GM12878 (cell line): ENCODE measurements around the gene PREX1. TPM values are rescaled to one million over a fixed set of nuclear protein-coding genes. Genes with fewer than 3 reads are reported as not detected.

Experiments used
- ATAC-seq: fragments of 200-7000 bp; cut with Tn5 transposase; 3 replicates; pipeline ENCODE4 v1.9.1; 2020; ENCODE audit warnings: mild to moderate bottlenecking, moderate library complexity
- BruUV-seq: library from RNA; stranded (reverse); fragments of 400-500 nt; replicated peaks from 2 replicates; lab custom pipeline; 2021; lab: Mats Ljungman, UMichigan
- CTCF ChIA-PET: fragments of 300-600 bp; sonication (Branson Sonifier 250); formaldehyde crosslinking; extraction: SDS; loops from one replicate; lab custom pipeline; 2021; ENCODE audit warnings: inconsistent platforms; lab: Yijun Ruan, JAX
- POLR2A ChIA-PET: fragments of 350-600 bp; formaldehyde crosslinking; extraction: SDS; loops from one replicate; lab custom pipeline; 2021; ENCODE audit warnings: inconsistent platforms; lab: Charles Lee
- RAD21 ChIA-PET: fragments of 300-600 bp; sonication (Branson Sonifier 250); formaldehyde crosslinking; loops from one replicate; lab custom pipeline; 2023; ENCODE audit warnings: antibody characterized with exemption; ENCODE audit not compliant: unreplicated experiment; lab: Charles Lee
- SMC1A ChIA-PET: fragments of 300-600 bp; sonication (Branson Sonifier 250); formaldehyde crosslinking; loops from one replicate; lab custom pipeline; 2023; ENCODE audit not compliant: unreplicated experiment, uncharacterized antibody; lab: Charles Lee
- DNase-seq: peaks from one replicate; pipeline ENCODE4 v3.0.0-alpha.2; 2011; ENCODE audit warnings: low read depth, low spot score
- FAIRE-seq: peaks from 3 replicates; lab custom pipeline; 2011; peaks lifted over from hg19 to GRCh38; lab: Jason Lieb, UNC
- H2AFZ ChIP-seq: 2 replicates; pipeline ENCODE4 v1.6.0; 2011; ENCODE audit warnings: low read depth, low read length, control low read depth; ENCODE audit not compliant: control insufficient read depth
- H3K27ac ChIP-seq: 2 replicates; pipeline ENCODE4 v1.5.1; 2011; ENCODE audit warnings: control low read depth; ENCODE audit not compliant: control insufficient read depth, insufficient read depth
- H3K27me3 ChIP-seq, 2 experiments: replicated peaks in 1 of 2; 2 replicates each; pipeline versions ENCODE4 v1.6.0 to v1.6.1; 2011; ENCODE audit warnings: low read length in 1 of 2; ENCODE audit not compliant: control insufficient read depth in 2 of 2, insufficient read depth in 2 of 2
- H3K36me3 ChIP-seq, 2 experiments: 2 replicates each; pipeline ENCODE4 v1.5.1; 2011; ENCODE audit warnings: low read length in 1 of 2; ENCODE audit not compliant: control insufficient read depth in 2 of 2, insufficient read depth in 2 of 2
- H3K4me1 ChIP-seq: 2 replicates; pipeline ENCODE4 v1.6.1; 2011; ENCODE audit warnings: mild to moderate bottlenecking, low read length, moderate library complexity, mixed read lengths; ENCODE audit not compliant: control insufficient read depth, insufficient read depth
- H3K4me2 ChIP-seq: 2 replicates; pipeline ENCODE4 v1.6.0; 2011; ENCODE audit warnings: control low read depth; ENCODE audit not compliant: control insufficient read depth, insufficient read depth
- H3K4me3 ChIP-seq: fragments of 200-600 bp; sonication (generic); 2 replicates; pipeline ENCODE4 v1.5.1; 2016
- H3K79me2 ChIP-seq: 2 replicates; pipeline ENCODE4 v1.6.0; 2011; ENCODE audit warnings: low read length; ENCODE audit not compliant: control insufficient read depth, insufficient read depth
- H3K9ac ChIP-seq: 2 replicates; pipeline ENCODE4 v1.8.0; 2011; ENCODE audit warnings: low read length, control low read depth, mixed read lengths; ENCODE audit not compliant: control insufficient read depth, insufficient read depth
- H3K9me3 ChIP-seq: replicated peaks from 3 replicates; pipeline ENCODE4 v1.5.1; 2011; ENCODE audit warnings: mild to moderate bottlenecking, low read length; ENCODE audit not compliant: control insufficient read depth, insufficient read depth
- H4K20me1 ChIP-seq: 2 replicates; pipeline ENCODE4 v1.6.0; 2011; ENCODE audit not compliant: control insufficient read depth, insufficient read depth
- BHLHE40 ChIP-seq, 2 experiments: fragments of 450-650 bp in 1 of 2; IDR thresholded peaks; 2 replicates each; pipeline ENCODE4 v1.6.1; 2011 to 2017; ENCODE audit warnings: low read depth in 2 of 2, borderline replicate concordance in 1 of 2, improper control_type of control experiment in 1 of 2, low read length in 1 of 2, mild to moderate bottlenecking in 1 of 2
- CHD2 ChIP-seq: IDR thresholded peaks from 2 replicates; pipeline ENCODE4 v1.6.1; 2011; ENCODE audit warnings: low read depth, low read length, improper control_type of control experiment, borderline replicate concordance
- PKNOX1 ChIP-seq: fragments of 450-650 bp; IDR thresholded peaks from 2 replicates; pipeline ENCODE4 v1.6.1; 2016; ENCODE audit warnings: mild to moderate bottlenecking
- POLR2A ChIP-seq: IDR thresholded peaks from 2 replicates; pipeline ENCODE4 v1.6.1; 2011; ENCODE audit warnings: low read depth, mild to moderate bottlenecking, low read length
- RCOR1 ChIP-seq: conservative IDR thresholded peaks from 2 replicates; pipeline ENCODE4 v1.6.1; 2012; ENCODE audit warnings: low read depth, low read length, improper control_type of control experiment
- REST ChIP-seq: IDR thresholded peaks from 2 replicates; pipeline ENCODE4 v1.6.1; 2012; ENCODE audit warnings: mild to moderate bottlenecking, low read depth, low read length
- SREBF2 ChIP-seq: IDR thresholded peaks from 2 replicates; pipeline ENCODE4 v1.6.1; 2012; ENCODE audit warnings: mild to moderate bottlenecking, low read length
- YY1 ChIP-seq: IDR thresholded peaks from 2 replicates; pipeline ENCODE4 v1.6.1; 2011; ENCODE audit warnings: low read depth, mild to moderate bottlenecking, low read length
- WGBS: methylation state at CpG from one replicate; pipeline ENCODE4 v1.1.6; 2016; ENCODE audit warnings: low lambda C conversion rate; ENCODE audit not compliant: insufficient replicate concordance, insufficient coverage; ENCODE audit errors: missing lambda C conversion rate; 5-methylcytosine and 5-hydroxymethylcytosine counted together
- in situ Hi-C: fragments of 300-500 bp; cut with MboI; formaldehyde crosslinking; loops from 9 replicates; pipeline ENCODE4 v1.14.3; 2018; ENCODE audit warnings: mixed read lengths
- intact Hi-C: fragments of 100-400 bp; cut with micrococcal nuclease; formaldehyde crosslinking; loops from one replicate; pipeline ENCODE4 v1.14.2; 2022; ENCODE audit not compliant: unreplicated experiment
- polyA plus RNA-seq, 11 experiments: library from polyadenylated mRNA; depleted of rRNA in 4 of 11; unstranded in 6 of 11; stranded (reverse) in 5 of 11; fragments of >200 nt; fragmentation: Nextera tagmentation in 4 of 11; fragmentation: Illumina TruSeq in 1 of 11; extraction: Ambion mirVana in 4 of 11; extraction: Trizol in 1 of 11; gene quantifications; 1 replicate in 1 of 11; 2 replicates in 10 of 11; pipeline versions ENCODE4 v1.2.1 to v1.2.3, GENCODE V29; 2011 to 2016; ENCODE audit warnings: inconsistent platforms in 2 of 11, missing spikeins in 2 of 11, low read depth in 1 of 11
- total RNA-seq, 4 experiments: library from RNA; depleted of rRNA in 3 of 4; stranded (reverse); fragments of >200 nt in 3 of 4; fragmentation: Illumina TruSeq in 1 of 4; extraction: Trizol in 1 of 4; gene quantifications; 2 replicates each; pipeline versions ENCODE4 v1.2.1 to v1.2.3, GENCODE V29; 2013 to 2021

The PREX1 gene
- total and polyA plus RNA-seq, 10 of the 15 experiments (the other 5 are each of a cell fraction or from before 2014, with no cell fraction given) = 2.6 to 114 (median 38.9) TPM

GRCh38 chr20:48651271-48651670 lies 176.5 kb downstream of the PREX1 start:
- no peak for FAIRE-seq
- DNase-seq = no peak
- H3K36me3 ChIP-seq = peaks cover 60 to 62% of the 10 kb centered on the region in 2 experiments
- H3K4me2 ChIP-seq = no peak overlapping the region
- whole genome bisulfite sequencing = 91% methylated on average over 14 of the region's 14 CpGs
- no peaks in the 10 kb centered on the region for H3K27me3 ChIP-seq
- no peaks in the 10 kb centered on the region for H3K4me1 ChIP-seq
- TF ChIP-seq YY1 (no peak), BHLHE40 (IDR thresholded peaks at IDR 0.05; ENCODE audit: borderline replicate concordance in 1 of 2, low read depth in 2 of 2, low read length in 1 of 2) (no peak), PKNOX1 (no peak), SREBF2 (no peak), POLR2A (0 out of 2 replicates have a peak, but pooled peaks have one; percentile 29), CHD2 (no peak), REST (no peak), RCOR1 (no peak)
- RAD21 ChIA-PET = no interaction called here
- no peak overlapping the region for H3K9ac ChIP-seq
- BruUV-seq = no TSS peak
- SMC1A ChIA-PET = no interaction called here
- H3K9me3 ChIP-seq = no peaks in the 10 kb centered on the region
- CTCF ChIA-PET = no interaction called here
- H3K4me3 ChIP-seq = no peak overlapping the region
- no peak for ATAC-seq
- no peak overlapping the region for H3K27ac ChIP-seq
- POLR2A ChIA-PET = no interaction called here
- no peak overlapping the region for H2AFZ ChIP-seq
- H4K20me1 ChIP-seq = no peaks in the 10 kb centered on the region
- H3K79me2 ChIP-seq = no peaks in the 10 kb centered on the region
- intact Hi-C loops (loop anchor here (10.0 kb wide), 1 partner anchor 314 kb away; no protein-coding TSS in a partner anchor), in situ Hi-C loops (no loop called here)
